Upper lobe of left lung (tissue), 6 donors: ENCODE measurements around the gene TRDMT1. TPM values are rescaled to one million over a fixed set of nuclear protein-coding genes. Genes with fewer than 3 reads are reported as not detected.
A peak's percentile ranks its signal among the peaks of the same experiment; 100 is the strongest.

Experiments used
- ATAC-seq, 2 donors: fragments of 200-7000 bp; cut with Tn5 transposase; one replicate each; pipeline ENCODE4 v1.9.1; 2022; ENCODE audit warnings: mild to moderate bottlenecking in 2 of 2, moderate library complexity in 2 of 2; ENCODE audit not compliant: low FRiP score in 2 of 2
- DNase-seq, 2 donors: peaks; one replicate each; pipeline ENCODE4 v3.0.0-alpha.2; 2019 to 2020
- H3K27ac ChIP-seq, 4 donors: fragments of 200-600 bp; sonication (generic); one replicate each; pipeline ENCODE4 v1.5.1; 2016 to 2019
- H3K27me3 ChIP-seq, 4 donors: fragments of 200-600 bp; sonication (generic); one replicate each; pipeline ENCODE4 v1.5.1; 2017 to 2019
- H3K36me3 ChIP-seq, 4 donors: fragments of 200-600 bp; sonication (generic); one replicate each; pipeline ENCODE4 v1.5.1; 2016 to 2019
- H3K4me1 ChIP-seq, 4 donors: fragments of 200-600 bp; sonication (generic); one replicate each; pipeline ENCODE4 v1.5.1; 2018 to 2019
- H3K4me3 ChIP-seq, 4 donors: fragments of 200-600 bp; sonication (generic); one replicate each; pipeline ENCODE4 v1.5.1; 2017 to 2019; ENCODE audit warnings: mild to moderate bottlenecking in 2 of 4, moderate library complexity in 1 of 4
- H3K9me3 ChIP-seq, 4 donors: fragments of 200-600 bp; sonication (generic); one replicate each; pipeline ENCODE4 v1.5.1; 2018 to 2019
- CTCF ChIP-seq, 6 experiments: fragments of 450-650 bp in 4 of 6; fragments of 200-600 bp in 2 of 6; sonication (generic) in 2 of 6; IDR thresholded peaks; one replicate each; pipeline ENCODE4 v1.5.1; 2016 to 2019; ENCODE audit warnings: antibody characterized with exemption in 6 of 6
- EP300 ChIP-seq, 4 donors: sonication (generic); formaldehyde crosslinking; IDR thresholded peaks; one replicate each; pipeline ENCODE4 v1.5.1; 2017; ENCODE audit warnings: antibody characterized with exemption in 4 of 4, control low read depth in 2 of 4
- POLR2A ChIP-seq, 4 donors: fragments of 450-650 bp; IDR thresholded peaks; one replicate each; pipeline ENCODE4 v1.5.1; 2016 to 2017; ENCODE audit warnings: antibody characterized with exemption in 4 of 4, mild to moderate bottlenecking in 2 of 4
- POLR2AphosphoS5 ChIP-seq, 2 donors: sonication (generic); formaldehyde crosslinking; IDR thresholded peaks; one replicate each; pipeline ENCODE4 v1.5.1; 2017; ENCODE audit warnings: antibody characterized with exemption in 2 of 2
- WGBS, 2 donors: methylation state at CpG; one replicate each; pipeline ENCODE4 v1.1.5; 2017 to 2018; 5-methylcytosine and 5-hydroxymethylcytosine counted together
- total RNA-seq, 6 donors: library from RNA; depleted of rRNA in 4 of 6; stranded (reverse); fragments of >200 nt in 4 of 6; gene quantifications; one replicate each; pipeline versions ENCODE4 v1.1.0 to v1.2.1, GENCODE V29; 2016 to 2021
- donor health status: DM: no; HTN: no; CAD: no; lungs with moderate emphysema.
- donor health status: DM: no; HTN: yes; CAD: no; lungs with severe emphysema.

TRDMT1 gene
- total RNA-seq, 6 donors from 2014 or later = 5.8 to 22.0 (median 7.4) TPM

GRCh38 chr10:17181751-17182150 lies 19.7 kb downstream of the TRDMT1 start:
- H3K4me1 ChIP-seq = peaks cover 0 to 7% (median 2%) of the 10 kb centered on the region in 4 donors
- 57 to 75% methylated on average over 3 of the region's 3 CpGs for WGBS, 2 donors
- peak; percentile 47 to 51 for ATAC-seq
- H3K4me3 ChIP-seq = no peak overlapping the region
- no peaks in the 10 kb centered on the region for H3K9me3 ChIP-seq
- peak overlapping the region in 1 of 4 donors; percentile 7 for H3K27ac ChIP-seq
- H3K27me3 ChIP-seq = no peaks in the 10 kb centered on the region
- peak in 1 of 2 donors; percentile 79 for DNase-seq
- no peaks in the 10 kb centered on the region for H3K36me3 ChIP-seq
- TF ChIP-seq EP300 (IDR thresholded peaks at IDR 0.05) = peak in 1 of 4 donors; percentile 90
- no peak for TF ChIP-seq POLR2A (IDR thresholded peaks at IDR 0.05)
- TF ChIP-seq CTCF (IDR thresholded peaks at IDR 0.05) = no peak
- TF ChIP-seq POLR2AphosphoS5 (IDR thresholded peaks at IDR 0.05) = peak; percentile 36 to 60

GRCh38 chr10:17181110-17181509 lies 20.4 kb downstream of the TRDMT1 start:
- no peak overlapping the region for H3K27ac ChIP-seq
- TF ChIP-seq CTCF (IDR thresholded peaks at IDR 0.05) (no peak), EP300 (IDR thresholded peaks at IDR 0.05) (no peak), POLR2AphosphoS5 (IDR thresholded peaks at IDR 0.05) (no peak), POLR2A (IDR thresholded peaks at IDR 0.05) (no peak)
- no peak overlapping the region for H3K4me3 ChIP-seq
- H3K9me3 ChIP-seq = no peaks in the 10 kb centered on the region
- ATAC-seq = no peak
- H3K4me1 ChIP-seq = peaks cover under 1 to 8% (median 3%) of the 10 kb centered on the region in 4 donors
- DNase-seq = no peak
- H3K27me3 ChIP-seq = no peaks in the 10 kb centered on the region
- H3K36me3 ChIP-seq = no peaks in the 10 kb centered on the region
- WGBS, 2 donors = 86 to 90% methylated on average over 5 of the region's 5 CpGs

GRCh38 chr10:17179002-17179401 lies 22.5 kb downstream of the TRDMT1 start:
- WGBS, 2 donors = 85 to 90% methylated on average over 3 of the region's 3 CpGs
- ATAC-seq = no peak
- Histone ChIP-seq H3K27me3 (no peaks in the 10 kb centered on the region), H3K27ac (no peak overlapping the region), H3K9me3 (no peaks in the 10 kb centered on the region), H3K4me1 (peaks cover 12 to 20% (median 17%) of the 10 kb centered on the region in 4 donors), H3K36me3 (no peaks in the 10 kb centered on the region), H3K4me3 (no peak overlapping the region)
- no peak for DNase-seq
- no peak for TF ChIP-seq POLR2A (IDR thresholded peaks at IDR 0.05)
- no peak for TF ChIP-seq CTCF (IDR thresholded peaks at IDR 0.05)
- TF ChIP-seq POLR2AphosphoS5 (IDR thresholded peaks at IDR 0.05) = no peak
- TF ChIP-seq EP300 (IDR thresholded peaks at IDR 0.05) = no peak

GRCh38 chr10:17178006-17178405 lies 23.5 kb downstream of the TRDMT1 start:
- ATAC-seq = no peak
- Histone ChIP-seq H3K27me3 (no peaks in the 10 kb centered on the region), H3K36me3 (no peaks in the 10 kb centered on the region), H3K4me3 (no peak overlapping the region), H3K4me1 (peaks cover 12 to 20% (median 17%) of the 10 kb centered on the region in 4 donors), H3K27ac (no peak overlapping the region), H3K9me3 (no peaks in the 10 kb centered on the region)
- no peak for DNase-seq
- no peak for TF ChIP-seq POLR2A (IDR thresholded peaks at IDR 0.05)
- no peak for TF ChIP-seq POLR2AphosphoS5 (IDR thresholded peaks at IDR 0.05)
- TF ChIP-seq CTCF (IDR thresholded peaks at IDR 0.05) = no peak
- TF ChIP-seq EP300 (IDR thresholded peaks at IDR 0.05) = no peak
- 93 to 100% methylated on average over 1 of the region's 1 CpG for WGBS, 2 donors

GRCh38 chr10:17177014-17177413 lies 24.5 kb downstream of the TRDMT1 start:
- Histone ChIP-seq H3K36me3 (no peaks in the 10 kb centered on the region), H3K27ac (no peak overlapping the region), H3K4me1 (peaks cover 12 to 20% (median 15%) of the 10 kb centered on the region in 4 donors), H3K9me3 (no peaks in the 10 kb centered on the region), H3K4me3 (no peak overlapping the region), H3K27me3 (no peaks in the 10 kb centered on the region)
- DNase-seq = no peak
- TF ChIP-seq CTCF (IDR thresholded peaks at IDR 0.05) (no peak), POLR2AphosphoS5 (IDR thresholded peaks at IDR 0.05) (no peak), EP300 (IDR thresholded peaks at IDR 0.05) (no peak), POLR2A (IDR thresholded peaks at IDR 0.05) (no peak)
- 95 to 96% methylated on average over 1 of the region's 1 CpG for WGBS, 2 donors
- ATAC-seq = no peak
